GM19397 (cell line): ENCODE measurements around the gene DTNA.

Experiments
- ATAC-seq: cut with Tn5 transposase; IDR thresholded peaks from one replicate; pipeline ENCODE4 v1.9.1; 2021; ENCODE audit warnings: mild to moderate bottlenecking, moderate library complexity; ENCODE audit not compliant: unreplicated experiment

DTNA gene

GRCh38 chr18:34805103-34805877, 95.2 kb downstream of the DTNA start:
- no peak for ATAC-seq

- ATAC-seq = no peak
Measured at GRCh38 chr18:34805878-34806351, 95.8 kb downstream of the DTNA start.

GRCh38 chr18:34806527-34806926, 96.4 kb downstream of the DTNA start:
- ATAC-seq = no peak

- ATAC-seq = no peak
Measured at GRCh38 chr18:34807106-34807796, 97.2 kb downstream of the DTNA start.

GRCh38 chr18:34808389-34808788, 98.3 kb downstream of the DTNA start:
- ATAC-seq = no peak

GRCh38 chr18:34809451-34810072, 99.5 kb downstream of the DTNA start:
- ATAC-seq = no peak

GRCh38 chr18:34816183-34816582, 106.1 kb downstream of the DTNA start:
- ATAC-seq = no peak

GRCh38 chr18:34817636-34818035, 107.5 kb downstream of the DTNA start:
- ATAC-seq = no peak

- no peak for ATAC-seq
Measured at GRCh38 chr18:34818064-34818463, 108.0 kb downstream of the DTNA start.

GRCh38 chr18:34820360-34821065, 110.4 kb downstream of the DTNA start:
- ATAC-seq = no peak

- ATAC-seq = no peak
Measured at GRCh38 chr18:34821669-34822210, 111.6 kb downstream of the DTNA start.

- no peak for ATAC-seq
Measured at GRCh38 chr18:34828093-34828492, 118.0 kb downstream of the DTNA start.

- ATAC-seq = no peak
Measured at GRCh38 chr18:34834897-34835296, 124.8 kb downstream of the DTNA start.

GRCh38 chr18:34835466-34835865, 125.4 kb downstream of the DTNA start:
- no peak for ATAC-seq

- ATAC-seq = no peak
Measured at GRCh38 chr18:34837769-34838272, 127.7 kb downstream of the DTNA start.

- no peak for ATAC-seq
Measured at GRCh38 chr18:34838669-34839068, 128.6 kb downstream of the DTNA start.

GRCh38 chr18:34840256-34840826, 130.2 kb downstream of the DTNA start:
- ATAC-seq = no peak

GRCh38 chr18:34841891-34842290, 131.8 kb downstream of the DTNA start:
- no peak for ATAC-seq

GRCh38 chr18:34844072-34844471, 134.0 kb downstream of the DTNA start:
- ATAC-seq = no peak

- ATAC-seq = no peak
Measured at GRCh38 chr18:34844732-34845459, 134.8 kb downstream of the DTNA start.
